ENCODE results near the gene SH2D3A. TPM values are rescaled to one million over a fixed set of nuclear protein-coding genes. Genes with fewer than 3 reads are reported as not detected.

Gene SH2D3A
- total and polyA plus RNA-seq, 10 donors = 7.5 to 17.1 (median 10.2) TPM

DNA sequence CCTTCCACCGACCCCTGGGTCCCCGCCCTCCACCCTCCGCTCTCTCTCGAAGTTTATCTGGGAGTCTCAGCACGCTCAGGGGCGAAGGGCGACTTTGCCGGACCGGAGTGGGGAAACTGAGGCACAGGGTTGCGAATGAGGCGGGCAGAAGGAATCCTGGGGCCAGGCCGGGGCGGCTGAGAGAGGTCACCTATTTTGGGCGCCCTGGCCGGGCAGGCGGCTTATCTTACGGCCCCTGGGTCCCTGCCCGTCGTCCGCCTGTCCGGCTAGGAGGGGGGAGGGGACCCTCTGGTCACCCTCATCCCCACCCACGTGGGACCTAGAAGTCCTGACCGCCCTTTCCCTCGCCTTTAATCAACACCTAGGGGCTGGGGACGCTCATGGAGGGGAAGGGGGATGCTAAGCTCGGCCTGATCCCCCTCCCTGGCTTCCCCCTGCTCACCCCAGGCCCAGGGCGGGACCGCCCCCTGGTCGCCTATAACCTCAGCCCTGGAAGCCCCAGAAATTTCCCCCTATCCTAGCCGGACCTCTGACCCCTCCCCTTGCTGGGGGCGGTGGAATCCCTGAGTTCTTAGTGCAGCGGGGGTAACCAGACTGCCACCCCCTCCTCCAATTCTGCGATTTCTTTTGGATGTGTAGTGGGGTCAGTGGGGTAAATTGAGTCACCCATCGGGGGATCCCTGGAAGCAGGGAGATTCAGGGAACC, 27.2 kb downstream of the SH2D3A start:
- Histone ChIP-seq H3K36me3 (peaks cover 0 to 32% (median 3%) of the 10 kb centered on the region in 6 donors), H3K4me3 (peak overlapping the region; percentile 46 to 90 (median 68)), H3K27ac (peak overlapping the region; percentile 59 to 99 (median 96)), H3K9me3 (no peaks in the 10 kb centered on the region), H3K4me1 (peaks cover 20 to 88% (median 66%) of the 10 kb centered on the region in 6 donors), H3K27me3 (replicated peaks in 1 of 7) (peaks cover 0 to 15% (median 0%) of the 10 kb centered on the region in 7 donors)
- intact Hi-C loops (cut with DNase I; ENCODE audit: low total_unique reads) = loop anchor here (5.0 to 10.0 kb wide), 2 partner anchors 122 to 225 kb away; no protein-coding TSS in a partner anchor
- DNase-seq = peak; percentile 82
- WGBS, 5 donors = 0 to 2% (median 1%) methylated on average over 9 to 34 of the region's 34 CpGs
- TF ChIP-seq POLR2A (IDR thresholded peaks at IDR 0.05) (no peak), CTCF (IDR thresholded peaks at IDR 0.05 in 8 of 11, conservative IDR thresholded peaks at IDR 0.05 in 3 of 11) (no peak), POLR2AphosphoS5 (IDR thresholded peaks at IDR 0.05) (no peak)

GRCh38 chr19:6739390-6739882, 27.8 kb downstream of the SH2D3A start, which contains the start of gene TRIP10:
Gene TRIP10, plus strand, starts transcription at chr19:6739680. Its CDS starts 82 bp downstream, at chr19:6739762.
- peaks cover 0 to 32% (median 3%) of the 10 kb centered on the region in 6 donors for H3K36me3 ChIP-seq
- intact Hi-C loops (cut with DNase I; ENCODE audit: low total_unique reads) = loop anchor here (5.0 kb wide), 1 partner anchor 123 kb away; no protein-coding TSS in a partner anchor
- peak within 1 kb of the TSS; percentile 84 to 99 (median 96) for H3K27ac ChIP-seq
- 0 to 2% (median 1%) methylated on average over 17 to 46 of the region's 47 CpGs for WGBS, 5 donors
- H3K4me3 ChIP-seq = peak within 1 kb of the TSS; percentile 46 to 90 (median 68)
- H3K27me3 ChIP-seq (replicated peaks in 1 of 7) = peaks cover 0 to 15% (median 0%) of the 10 kb centered on the region in 7 donors
- TF ChIP-seq POLR2AphosphoS5 (IDR thresholded peaks at IDR 0.05) = peak in 1 of 3 donors; percentile 28
- TF ChIP-seq CTCF (IDR thresholded peaks at IDR 0.05 in 8 of 11, conservative IDR thresholded peaks at IDR 0.05 in 3 of 11) = no peak
- DNase-seq = peak; percentile 93
- peaks cover 20 to 88% (median 63%) of the 10 kb centered on the region in 6 donors for H3K4me1 ChIP-seq
- H3K9me3 ChIP-seq = no peaks in the 10 kb centered on the region

GRCh38 chr19:6738787-6739389, 28.3 kb downstream of the SH2D3A start:
- Histone ChIP-seq H3K4me1 (peaks cover 20 to 88% (median 62%) of the 10 kb centered on the region in 6 donors), H3K27me3 (replicated peaks in 1 of 7) (peaks cover 0 to 15% (median 0%) of the 10 kb centered on the region in 7 donors), H3K27ac (peak overlapping the region; percentile 84 to 99 (median 96)), H3K4me3 (peak overlapping the region in 6 of 8 donors; percentile 9 to 90 (median 67)), H3K36me3 (peaks cover 0 to 32% (median 4%) of the 10 kb centered on the region in 6 donors), H3K9me3 (no peaks in the 10 kb centered on the region)
- DNase-seq = peak; percentile 90
- TF ChIP-seq POLR2A (IDR thresholded peaks at IDR 0.05) = no peak
- TF ChIP-seq POLR2AphosphoS5 (IDR thresholded peaks at IDR 0.05) = peak in 2 of 3 donors; percentile 51 to 59
- TF ChIP-seq CTCF (IDR thresholded peaks at IDR 0.05 in 8 of 11, conservative IDR thresholded peaks at IDR 0.05 in 3 of 11) = peak in 2 of 11 experiments; percentile 4 to 9
- 11 to 19% (median 16%) methylated on average over 24 of the region's 24 CpGs for WGBS, 5 donors
- intact Hi-C loops (cut with DNase I; ENCODE audit: low total_unique reads) = loop anchor here (5.0 kb wide), 1 partner anchor 123 kb away; no protein-coding TSS in a partner anchor

Measured in spleen (tissue), 11 donors.